ENCODE results near the gene RBM47. TPM values are rescaled to one million over a fixed set of nuclear protein-coding genes. Genes with fewer than 3 reads are reported as not detected.
A peak's percentile ranks its signal among the peaks of the same experiment; 100 is the strongest.
"Not testable (repeated sequence)": the region's sequence is repeated elsewhere in the genome, so short reads cannot be mapped to it uniquely, and the experiment has no call there.

RBM47 gene
- total RNA-seq, 1 experiment from 2014 or later, result 54.3 TPM

GRCh38 chr4:40576651-40577480, 52.8 kb downstream of the RBM47 start:
- in situ Hi-C loops (cut with HindIII; ENCODE audit: low pct_unique_long_range_greater_than_20kb, low sequenced_read_pairs), result no loop called here
- DNase-seq (ENCODE audit: low read depth), result peak; percentile 99

GRCh38 chr4:40575846-40576245, 53.8 kb downstream of the RBM47 start:
- DNase-seq (ENCODE audit: low read depth), result no peak
- in situ Hi-C loops (cut with HindIII; ENCODE audit: low pct_unique_long_range_greater_than_20kb, low sequenced_read_pairs), result no loop called here

GRCh38 chr4:40573593-40574311, 55.9 kb downstream of the RBM47 start:
- in situ Hi-C loops (cut with HindIII; ENCODE audit: low pct_unique_long_range_greater_than_20kb, low sequenced_read_pairs), result no loop called here
- no peak for DNase-seq (ENCODE audit: low read depth)

- in situ Hi-C loops (cut with HindIII; ENCODE audit: low pct_unique_long_range_greater_than_20kb, low sequenced_read_pairs), result no loop called here
- DNase-seq (ENCODE audit: low read depth), result no peak
These were observed 56.9 kb downstream of the RBM47 start for GRCh38 chr4:40572692-40573310.

GRCh38 chr4:40571208-40571607, 58.5 kb downstream of the RBM47 start:
- no peak for DNase-seq (ENCODE audit: low read depth)
- in situ Hi-C loops (cut with HindIII; ENCODE audit: low pct_unique_long_range_greater_than_20kb, low sequenced_read_pairs), result no loop called here

- no peak for DNase-seq (ENCODE audit: low read depth)
- in situ Hi-C loops (cut with HindIII; ENCODE audit: low pct_unique_long_range_greater_than_20kb, low sequenced_read_pairs), result no loop called here
These were observed 59.2 kb downstream of the RBM47 start for GRCh38 chr4:40570348-40571077.

- DNase-seq (ENCODE audit: low read depth), result no peak
- in situ Hi-C loops (cut with HindIII; ENCODE audit: low pct_unique_long_range_greater_than_20kb, low sequenced_read_pairs), result no loop called here
These were observed 64.7 kb downstream of the RBM47 start for GRCh38 chr4:40564815-40565483.

GRCh38 chr4:40564004-40564403, 65.7 kb downstream of the RBM47 start:
- peak; percentile 70 for DNase-seq (ENCODE audit: low read depth)
- in situ Hi-C loops (cut with HindIII; ENCODE audit: low pct_unique_long_range_greater_than_20kb, low sequenced_read_pairs), result no loop called here

- in situ Hi-C loops (cut with HindIII; ENCODE audit: low pct_unique_long_range_greater_than_20kb, low sequenced_read_pairs), result no loop called here
These were observed 66.3 kb downstream of the RBM47 start for GRCh38 chr4:40563401-40563800.

GRCh38 chr4:40562681-40563080, 67.0 kb downstream of the RBM47 start:
- no peak for DNase-seq (ENCODE audit: low read depth)
- in situ Hi-C loops (cut with HindIII; ENCODE audit: low pct_unique_long_range_greater_than_20kb, low sequenced_read_pairs), result no loop called here

More at GRCh38 chr4:40563401-40563800, 66.3 kb downstream of the RBM47 start:
- DNase-seq (ENCODE audit: low read depth), result peak; percentile 72

GRCh38 chr4:40562208-40562607, 67.5 kb downstream of the RBM47 start:
- in situ Hi-C loops (cut with HindIII; ENCODE audit: low pct_unique_long_range_greater_than_20kb, low sequenced_read_pairs), result no loop called here
- DNase-seq (ENCODE audit: low read depth), result no peak

GRCh38 chr4:40561543-40562177, 68.0 kb downstream of the RBM47 start:
- in situ Hi-C loops (cut with HindIII; ENCODE audit: low pct_unique_long_range_greater_than_20kb, low sequenced_read_pairs); DNase-seq (ENCODE audit: low read depth): not testable (repeated sequence)

GRCh38 chr4:40559585-40560465, 69.8 kb downstream of the RBM47 start:
- DNase-seq (ENCODE audit: low read depth), result peak; percentile 65
- in situ Hi-C loops (cut with HindIII; ENCODE audit: low pct_unique_long_range_greater_than_20kb, low sequenced_read_pairs), result no loop called here

GRCh38 chr4:40557736-40558135, 71.9 kb downstream of the RBM47 start:
- DNase-seq (ENCODE audit: low read depth), result no peak
- in situ Hi-C loops (cut with HindIII; ENCODE audit: low pct_unique_long_range_greater_than_20kb, low sequenced_read_pairs), result no loop called here

- DNase-seq (ENCODE audit: low read depth), result no peak
- in situ Hi-C loops (cut with HindIII; ENCODE audit: low pct_unique_long_range_greater_than_20kb, low sequenced_read_pairs), result no loop called here
These were observed 74.3 kb downstream of the RBM47 start for GRCh38 chr4:40555176-40555900.

GRCh38 chr4:40554641-40555040, 75.0 kb downstream of the RBM47 start:
- in situ Hi-C loops (cut with HindIII; ENCODE audit: low pct_unique_long_range_greater_than_20kb, low sequenced_read_pairs), result not testable (repeated sequence)

More at GRCh38 chr4:40554641-40555040, 75.0 kb downstream of the RBM47 start:
- DNase-seq (ENCODE audit: low read depth), result not testable (repeated sequence)

All from Caki2 (cell line).